T-cell (primary cell): Measurements from ENCODE around the gene INTS6L. TPM values are rescaled to one million over a fixed set of nuclear protein-coding genes. Genes with fewer than 3 reads are reported as not detected.
A peak's percentile ranks its signal among the peaks of the same experiment; 100 is the strongest.

Experiments
- ATAC-seq, 4 experiments: fragments of 200-7000 bp in 3 of 4; fragments of 150-1000 bp in 1 of 4; cut with Tn5 transposase; replicated peaks in 1 of 4; 1 replicate in 3 of 4; 2 replicates in 1 of 4; pipeline ENCODE4 v1.10.0; 2021; ENCODE audit warnings: moderate library complexity in 3 of 4, mild to moderate bottlenecking in 2 of 4, moderate number of reproducible peaks in 1 of 4
- CTCF ChIA-PET, 2 donors: fragments of 300-600 bp; sonication (Branson Sonifier 250); formaldehyde crosslinking; loops; one replicate each; lab custom pipeline; 2022; ENCODE audit warnings: antibody characterized with exemption in 2 of 2; lab: Charles Lee
- POLR2A ChIA-PET, 2 donors: fragments of 300-600 bp; sonication (Branson Sonifier 250); formaldehyde crosslinking; loops; one replicate each; lab custom pipeline; 2022; ENCODE audit warnings: antibody characterized with exemption in 2 of 2; lab: Charles Lee
- DNase-seq, 35 experiments: peaks; one replicate each; pipeline versions ENCODE4 v3.0.0 to v3.0.0-alpha.2; 2013 to 2023
- H3K27ac ChIP-seq: one replicate; pipeline ENCODE4 v1.5.1; 2013; ENCODE audit warnings: low read length
- H3K27me3 ChIP-seq, 2 experiments: replicated peaks in 1 of 2; 1 replicate in 1 of 2; 2 replicates in 1 of 2; pipeline versions ENCODE4 v1.6.1 to v1.7.0; 2013; ENCODE audit warnings: low read length in 1 of 2, mixed read lengths in 1 of 2; ENCODE audit not compliant: control insufficient read depth in 2 of 2, insufficient read depth in 2 of 2; ENCODE audit errors: extremely low read depth in 1 of 2
- H3K36me3 ChIP-seq, 2 donors: 1 replicate in 1 of 2; 2 replicates in 1 of 2; pipeline versions ENCODE4 v1.6.1 to v1.7.0; 2013; ENCODE audit warnings: low read length in 1 of 2; ENCODE audit not compliant: control insufficient read depth in 2 of 2, insufficient read depth in 1 of 2; ENCODE audit errors: extremely low read depth in 1 of 2
- H3K4me1 ChIP-seq, 2 experiments: 1 replicate in 1 of 2; 2 replicates in 1 of 2; pipeline versions ENCODE4 v1.6.1 to v1.7.0; 2013; ENCODE audit warnings: low read length in 2 of 2, mixed read lengths in 1 of 2; ENCODE audit not compliant: insufficient read depth in 2 of 2, control insufficient read depth in 1 of 2; ENCODE audit errors: extremely low read depth in 1 of 2
- H3K4me3 ChIP-seq, 2 donors: 1 replicate in 1 of 2; 2 replicates in 1 of 2; pipeline versions ENCODE4 v1.5.1 to v1.7.0; 2013; ENCODE audit warnings: mild to moderate bottlenecking in 2 of 2, low read length in 1 of 2, moderate library complexity in 1 of 2; ENCODE audit not compliant: control insufficient read depth in 1 of 2; ENCODE audit errors: extremely low read depth in 1 of 2
- H3K9me3 ChIP-seq: 2 replicates; pipeline ENCODE4 v1.7.0; 2013
- H3K27ac Mint-ChIP-seq, 2 donors: one replicate each; pipeline ENCODE4 v1.8.0; 2020 to 2021; ENCODE audit warnings: mild to moderate bottlenecking in 2 of 2, mixed read lengths in 2 of 2
- H3K27me3 Mint-ChIP-seq, 2 donors: one replicate each; pipeline ENCODE4 v1.8.0; 2021 to 2022; ENCODE audit warnings: mixed read lengths in 2 of 2
- H3K36me3 Mint-ChIP-seq: one replicate; pipeline ENCODE4 v1.8.0; 2021; ENCODE audit warnings: mixed read lengths
- H3K4me1 Mint-ChIP-seq, 3 donors: one replicate each; pipeline ENCODE4 v1.8.0; 2020 to 2022; ENCODE audit warnings: mixed read lengths in 3 of 3, mild to moderate bottlenecking in 1 of 3
- H3K4me3 Mint-ChIP-seq, 3 donors: one replicate each; pipeline ENCODE4 v1.8.0; 2020 to 2022; ENCODE audit warnings: mild to moderate bottlenecking in 3 of 3, mixed read lengths in 3 of 3, moderate library complexity in 3 of 3
- H3K9me3 Mint-ChIP-seq, 3 donors: one replicate each; pipeline ENCODE4 v1.8.0; 2020 to 2022; ENCODE audit warnings: mixed read lengths in 3 of 3
- WGBS: methylation state at CpG from one replicate; pipeline ENCODE4 v1.1.5; 2013; ENCODE audit warnings: missing lambda C conversion rate; ENCODE audit not compliant: insufficient coverage; 5-methylcytosine and 5-hydroxymethylcytosine counted together
- total RNA-seq, 35 experiments: library from RNA in 6 of 35; stranded (reverse) in 6 of 35; fragments of 120-200 nt in 1 of 35; gene quantifications; one replicate each; pipeline versions ENCODE4 v1.2.1 to v1.2.4 and lab custom pipeline; 2013 to 2026

INTS6L gene
- total RNA-seq, 5 donors from 2014 or later (not counting 1 experiment from before 2014, with no cell fraction given): 28.6 to 41.8 (median 30.4) TPM

DNA sequence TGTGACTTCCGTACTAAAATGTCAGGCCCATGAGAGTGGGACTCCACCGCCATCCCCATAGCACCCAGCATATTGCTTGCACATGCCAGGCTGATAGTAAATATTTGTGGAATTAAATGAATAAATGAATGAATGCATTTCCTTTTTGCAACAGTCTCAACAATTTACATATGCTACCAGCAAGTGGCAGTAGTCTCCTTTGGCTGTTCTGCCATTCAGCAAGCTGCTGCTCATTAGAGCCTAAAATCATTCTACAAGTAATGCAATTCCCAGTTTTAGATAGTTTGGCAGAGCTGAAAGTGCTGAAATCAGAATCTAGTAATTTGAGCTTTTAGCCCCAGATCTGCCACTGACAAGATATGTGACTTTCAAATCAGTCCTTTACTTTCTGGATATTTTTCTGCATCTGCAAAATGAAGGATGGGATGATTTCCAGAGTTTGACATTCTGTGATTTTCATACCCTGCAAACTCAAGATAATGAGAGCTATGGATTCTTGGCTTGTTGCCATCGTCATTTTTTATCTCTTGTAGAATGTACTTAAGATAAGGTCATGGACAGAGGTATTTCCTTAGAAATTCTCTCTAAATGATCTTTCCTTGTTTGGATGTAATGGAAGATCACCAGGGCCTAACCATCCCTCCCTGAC is 35.7 kb upstream of the INTS6L start:
- Mint-ChIP-seq H3K27ac (no peak overlapping the region), H3K4me1 (no peaks in the 10 kb centered on the region), H3K9me3 (no peaks in the 10 kb centered on the region), H3K27me3 (peaks cover 2 to 11% of the 10 kb centered on the region in 2 donors), H3K36me3 (no peaks in the 10 kb centered on the region), H3K4me3 (no peak overlapping the region)
- POLR2A ChIA-PET: no interaction called here
- Histone ChIP-seq H3K4me3 (no peak overlapping the region), H3K36me3 (no peaks in the 10 kb centered on the region), H3K27me3 (no peaks in the 10 kb centered on the region), H3K9me3 (no peaks in the 10 kb centered on the region), H3K27ac (no peak overlapping the region), H3K4me1 (no peaks in the 10 kb centered on the region)
- CTCF ChIA-PET: interaction anchor here (0.6 to 1.3 kb wide), 6 partner anchors 41 to 111 kb away, joined by 3 to 7 read pairs (median 4); no protein-coding TSS in a partner anchor
- DNase-seq: peak in 18 of 35 experiments; percentile 1 to 66 (median 6)
- whole genome bisulfite sequencing: no CpG with 5 or more reads among the region's 3 CpGs
- no peak for ATAC-seq

DNA sequence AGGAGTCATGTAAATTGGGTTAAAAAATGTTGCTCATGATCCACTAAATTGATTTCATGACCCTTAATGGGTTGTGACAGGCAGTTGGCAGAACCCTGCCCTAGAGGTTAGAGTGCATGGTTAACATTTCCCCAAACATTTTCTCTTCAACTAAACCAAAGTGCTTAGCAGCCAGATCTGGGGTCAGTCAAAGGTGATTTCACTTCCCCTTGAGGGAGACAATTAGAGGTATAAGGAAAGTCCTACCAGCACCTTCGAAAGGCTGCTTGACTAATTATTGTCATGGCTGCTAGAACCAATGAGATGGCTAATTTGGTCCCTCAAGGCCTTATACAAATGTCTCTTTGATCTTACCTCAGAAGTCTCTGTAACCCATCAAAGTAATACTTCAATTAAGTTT is 30.9 kb upstream of the INTS6L start:
- Histone ChIP-seq H3K4me1 (no peaks in the 10 kb centered on the region), H3K27ac (no peak overlapping the region), H3K27me3 (no peaks in the 10 kb centered on the region), H3K36me3 (no peaks in the 10 kb centered on the region), H3K9me3 (no peaks in the 10 kb centered on the region), H3K4me3 (no peak overlapping the region)
- no peak overlapping the region for H3K4me3 Mint-ChIP-seq
- WGBS: no CpG with 5 or more reads among the region's 1 CpG
- DNase-seq (no peak), ATAC-seq (no peak)
- POLR2A ChIA-PET: no interaction called here
- peaks cover 0 to 2% (median 0%) of the 10 kb centered on the region in 3 donors for H3K4me1 Mint-ChIP-seq
- H3K9me3 Mint-ChIP-seq: no peaks in the 10 kb centered on the region
- CTCF ChIA-PET: no interaction called here
- H3K27ac Mint-ChIP-seq: no peak overlapping the region
- peaks cover 0 to 21% of the 10 kb centered on the region in 2 donors for H3K27me3 Mint-ChIP-seq
- H3K36me3 Mint-ChIP-seq: no peaks in the 10 kb centered on the region

DNA sequence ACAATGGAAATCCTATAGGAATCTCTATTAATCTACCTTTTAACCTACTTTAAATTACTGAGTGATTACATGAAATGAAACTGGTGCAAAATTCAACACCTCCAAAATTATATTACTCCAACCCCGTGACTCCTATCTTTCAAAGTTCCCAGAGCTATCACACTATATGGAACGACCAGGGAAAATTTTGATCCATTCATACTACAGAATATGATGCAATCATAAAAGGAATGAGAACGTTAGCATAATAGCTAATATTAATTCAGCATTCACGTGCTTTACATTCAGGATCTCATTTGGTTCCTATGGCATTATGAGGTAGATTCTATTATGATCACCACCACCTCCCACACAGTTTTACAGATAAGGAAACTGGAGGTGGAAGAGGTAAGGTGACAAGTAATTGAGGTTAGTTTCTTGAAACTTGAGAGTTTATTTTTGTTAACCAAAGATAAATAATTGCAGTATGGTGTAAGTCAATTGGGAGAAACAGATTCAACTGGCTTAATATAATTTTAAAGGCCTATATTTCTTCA is 29.4 kb upstream of the INTS6L start:
- Mint-ChIP-seq H3K4me3 (no peak overlapping the region), H3K9me3 (no peaks in the 10 kb centered on the region), H3K4me1 (peaks cover 0 to 2% (median 0%) of the 10 kb centered on the region in 3 donors), H3K27me3 (peaks cover 0 to 14% of the 10 kb centered on the region in 2 donors), H3K36me3 (no peaks in the 10 kb centered on the region), H3K27ac (no peak overlapping the region)
- no peaks in the 10 kb centered on the region for H3K9me3 ChIP-seq
- H3K27ac ChIP-seq: no peak overlapping the region
- ChIA-PET POLR2A (interaction anchor here in 1 of 2 donors (0.6 kb wide), 1 partner anchor 92 kb away, joined by 3 read pairs; no protein-coding TSS in a partner anchor), CTCF (no interaction called here)
- DNase-seq (no peak), ATAC-seq (no peak)
- H3K4me1 ChIP-seq: no peaks in the 10 kb centered on the region
- H3K27me3 ChIP-seq: no peaks in the 10 kb centered on the region
- WGBS: no CpG with 5 or more reads among the region's 4 CpGs
- H3K36me3 ChIP-seq: no peaks in the 10 kb centered on the region
- H3K4me3 ChIP-seq: no peak overlapping the region

DNA sequence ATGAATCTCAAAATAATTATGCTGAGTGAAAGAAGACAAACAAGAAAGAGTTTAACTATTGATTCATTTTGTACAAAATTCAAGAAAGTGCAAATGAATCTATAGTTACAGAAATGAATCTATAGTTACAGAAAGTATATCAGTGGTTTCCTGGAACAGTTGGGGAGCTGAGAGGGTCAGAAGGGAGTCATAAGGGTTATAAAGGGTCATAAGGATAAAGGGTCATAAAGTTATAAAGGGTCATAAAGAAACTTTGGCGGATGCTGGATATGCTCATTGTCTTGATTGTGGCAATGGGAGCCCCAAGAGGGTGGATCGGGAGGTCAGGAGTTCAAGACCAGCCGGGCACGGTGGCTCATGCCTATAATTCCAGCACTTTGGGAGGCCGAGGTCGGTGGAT is 26.0 kb upstream of the INTS6L start:
- H3K4me1 Mint-ChIP-seq: peaks cover 0 to 2% (median 0%) of the 10 kb centered on the region in 3 donors
- POLR2A ChIA-PET: no interaction called here
- no peaks in the 10 kb centered on the region for H3K36me3 ChIP-seq
- WGBS: 95% methylated on average over 3 of the region's 6 CpGs
- H3K27ac ChIP-seq: no peak overlapping the region
- no peaks in the 10 kb centered on the region for H3K27me3 ChIP-seq
- DNase-seq (no peak), ATAC-seq (no peak)
- no peak overlapping the region for H3K27ac Mint-ChIP-seq
- H3K9me3 ChIP-seq: no peaks in the 10 kb centered on the region
- no peaks in the 10 kb centered on the region for H3K4me1 ChIP-seq
- no peaks in the 10 kb centered on the region for H3K9me3 Mint-ChIP-seq
- H3K4me3 ChIP-seq: no peak overlapping the region
- H3K27me3 Mint-ChIP-seq: peaks cover 0 to 14% of the 10 kb centered on the region in 2 donors
- H3K4me3 Mint-ChIP-seq: no peak overlapping the region
- CTCF ChIA-PET: no interaction called here
- H3K36me3 Mint-ChIP-seq: no peaks in the 10 kb centered on the region

DNA sequence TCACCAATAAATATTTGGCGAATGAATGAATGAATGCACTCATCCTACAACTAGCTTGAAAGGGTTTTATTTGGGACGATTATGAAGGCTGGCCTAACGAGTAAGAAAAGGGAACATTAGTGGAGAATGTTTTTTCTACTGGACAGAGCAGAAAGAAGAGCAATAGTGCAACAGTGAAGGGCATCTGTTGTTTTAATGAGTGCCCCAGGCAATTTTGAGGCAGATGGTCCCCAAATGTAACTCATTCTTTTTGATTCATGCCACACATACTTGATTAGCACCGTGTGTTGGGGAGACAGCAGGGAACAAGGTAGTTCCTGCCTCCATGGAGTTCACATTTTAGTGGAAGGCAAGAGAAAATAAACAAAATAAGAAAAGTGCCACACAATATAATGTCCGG is 22.7 kb upstream of the INTS6L start:
- H3K4me3 ChIP-seq: no peak overlapping the region
- no peaks in the 10 kb centered on the region for H3K27me3 ChIP-seq
- H3K27ac ChIP-seq: no peak overlapping the region
- Mint-ChIP-seq H3K9me3 (no peaks in the 10 kb centered on the region), H3K27me3 (peaks cover 0 to 14% of the 10 kb centered on the region in 2 donors), H3K4me3 (no peak overlapping the region), H3K4me1 (no peaks in the 10 kb centered on the region), H3K27ac (no peak overlapping the region), H3K36me3 (no peaks in the 10 kb centered on the region)
- 100% methylated on average over 1 of the region's 5 CpGs for WGBS
- ATAC-seq (no peak), DNase-seq (no peak)
- no peaks in the 10 kb centered on the region for H3K9me3 ChIP-seq
- ChIA-PET CTCF (no interaction called here), POLR2A (no interaction called here)
- H3K4me1 ChIP-seq: no peaks in the 10 kb centered on the region
- H3K36me3 ChIP-seq: no peaks in the 10 kb centered on the region

DNA sequence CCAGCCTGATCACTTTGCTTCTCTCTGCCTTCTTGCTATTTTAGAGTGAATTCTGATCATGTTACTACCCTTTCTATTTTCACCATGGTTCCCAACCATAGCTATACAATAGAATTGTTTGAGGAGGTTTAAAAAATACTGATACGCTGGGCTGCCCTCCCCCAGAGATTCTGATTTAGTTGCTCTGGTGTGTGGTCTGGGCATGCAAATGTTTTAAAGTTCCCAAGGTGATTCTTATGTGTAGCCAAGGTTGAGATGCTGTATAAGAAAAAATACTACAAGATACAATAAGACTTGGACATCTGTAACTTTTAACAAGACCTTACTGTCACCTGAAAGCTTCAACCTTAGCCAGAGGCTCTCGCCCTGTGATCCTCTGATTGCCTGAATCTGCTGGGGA is 22.2 kb upstream of the INTS6L start:
- Histone ChIP-seq H3K27ac (no peak overlapping the region), H3K4me1 (no peaks in the 10 kb centered on the region), H3K36me3 (no peaks in the 10 kb centered on the region), H3K27me3 (no peaks in the 10 kb centered on the region), H3K4me3 (no peak overlapping the region), H3K9me3 (no peaks in the 10 kb centered on the region)
- POLR2A ChIA-PET: interaction anchor here in 1 of 2 donors (0.6 kb wide), 1 partner anchor 1288 kb away, joined by 6 read pairs; no protein-coding TSS in a partner anchor
- no peak overlapping the region for H3K4me3 Mint-ChIP-seq
- H3K36me3 Mint-ChIP-seq: no peaks in the 10 kb centered on the region
- H3K27ac Mint-ChIP-seq: no peak overlapping the region
- CTCF ChIA-PET: no interaction called here
- H3K27me3 Mint-ChIP-seq: peaks cover 0 to 9% of the 10 kb centered on the region in 2 donors
- DNase-seq (no peak), ATAC-seq (no peak)
- WGBS: no CpG with 5 or more reads among the region's 2 CpGs
- no peaks in the 10 kb centered on the region for H3K9me3 Mint-ChIP-seq
- H3K4me1 Mint-ChIP-seq: no peaks in the 10 kb centered on the region
